ENCODE data around the gene LRIT1. TPM values are rescaled to one million over a fixed set of nuclear protein-coding genes. Genes with fewer than 3 reads are reported as not detected.

LRIT1 gene
- total RNA-seq, 3 donors from 2014 or later (not counting 1 experiment from before 2014, with no cell fraction given) = not detected

DNA sequence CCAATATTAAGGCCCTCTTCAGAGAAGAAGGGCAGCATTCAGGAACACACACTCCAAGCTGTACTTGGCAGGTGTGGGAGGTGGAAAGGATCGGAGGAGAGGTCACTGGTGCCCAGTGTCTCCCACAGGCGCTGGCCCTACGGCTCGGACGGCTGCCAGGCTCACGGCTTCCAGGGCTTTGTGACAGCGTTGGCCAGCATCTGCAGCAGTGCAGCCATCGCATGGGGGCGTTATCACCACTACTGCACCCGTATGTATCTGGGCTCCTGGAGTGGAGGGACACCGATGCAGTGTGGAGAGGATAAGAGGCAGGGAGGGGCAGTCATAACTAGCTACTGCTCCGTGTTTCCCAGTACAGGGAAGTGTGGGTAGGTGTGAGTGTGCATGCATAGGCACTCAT, 7.4 kb upstream of the LRIT1 start:
- H3K27ac Mint-ChIP-seq = no peak overlapping the region
- DNase-seq = no peak

DNA sequence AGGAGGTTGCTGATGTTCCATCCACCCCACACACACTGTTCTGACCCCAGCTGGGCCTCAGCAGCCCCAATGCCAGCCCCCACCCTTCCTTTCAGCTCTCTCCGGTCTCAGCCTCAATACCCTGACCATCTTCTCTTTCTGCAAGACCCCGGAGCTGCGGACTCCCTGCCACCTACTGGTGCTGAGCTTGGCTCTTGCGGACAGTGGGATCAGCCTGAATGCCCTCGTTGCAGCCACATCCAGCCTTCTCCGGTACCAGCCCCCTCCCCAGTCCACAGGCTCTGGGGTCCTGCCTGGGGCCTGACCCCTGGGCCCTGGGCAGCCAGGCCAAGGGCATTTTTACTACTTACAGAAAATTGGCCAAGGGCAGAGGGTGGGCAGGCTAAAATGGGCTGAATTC, 6.2 kb upstream of the LRIT1 start:
- TF ChIP-seq, protein P1, sequence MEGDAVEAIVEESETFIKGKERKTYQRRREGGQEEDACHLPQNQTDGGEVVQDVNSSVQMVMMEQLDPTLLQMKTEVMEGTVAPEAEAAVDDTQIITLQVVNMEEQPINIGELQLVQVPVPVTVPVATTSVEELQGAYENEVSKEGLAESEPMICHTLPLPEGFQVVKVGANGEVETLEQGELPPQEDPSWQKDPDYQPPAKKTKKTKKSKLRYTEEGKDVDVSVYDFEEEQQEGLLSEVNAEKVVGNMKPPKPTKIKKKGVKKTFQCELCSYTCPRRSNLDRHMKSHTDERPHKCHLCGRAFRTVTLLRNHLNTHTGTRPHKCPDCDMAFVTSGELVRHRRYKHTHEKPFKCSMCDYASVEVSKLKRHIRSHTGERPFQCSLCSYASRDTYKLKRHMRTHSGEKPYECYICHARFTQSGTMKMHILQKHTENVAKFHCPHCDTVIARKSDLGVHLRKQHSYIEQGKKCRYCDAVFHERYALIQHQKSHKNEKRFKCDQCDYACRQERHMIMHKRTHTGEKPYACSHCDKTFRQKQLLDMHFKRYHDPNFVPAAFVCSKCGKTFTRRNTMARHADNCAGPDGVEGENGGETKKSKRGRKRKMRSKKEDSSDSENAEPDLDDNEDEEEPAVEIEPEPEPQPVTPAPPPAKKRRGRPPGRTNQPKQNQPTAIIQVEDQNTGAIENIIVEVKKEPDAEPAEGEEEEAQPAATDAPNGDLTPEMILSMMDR (IDR thresholded peaks at IDR 0.05) = no peak
- peaks cover 6 to 14% of the 10 kb centered on the region in 2 donors for H3K27me3 Mint-ChIP-seq (ENCODE audit: low read depth in 2 of 2)
- no peak for DNase-seq

More for the DNA sequence above, 7.4 kb upstream of the LRIT1 start:
- Mint-ChIP-seq H3K4me3 (no peak overlapping the region), H3K4me1 (no peaks in the 10 kb centered on the region), H3K36me3 (no peaks in the 10 kb centered on the region), H3K27me3 (ENCODE audit: low read depth in 2 of 2) (peaks cover 8 to 15% of the 10 kb centered on the region in 2 donors), H3K9me3 (no peaks in the 10 kb centered on the region)
- Histone ChIP-seq H3K27ac (ENCODE audit: low read length) (no peak overlapping the region), H3K36me3 (ENCODE audit: control insufficient read depth, insufficient read depth, low read length) (no peaks in the 10 kb centered on the region), H3K4me3 (ENCODE audit: low read length) (no peak overlapping the region), H3K9me3 (ENCODE audit: control insufficient read depth, insufficient read depth, low read length) (no peaks in the 10 kb centered on the region), H3K4me1 (ENCODE audit: control insufficient read depth, insufficient read depth, low read length) (no peaks in the 10 kb centered on the region), H3K27me3 (ENCODE audit: control insufficient read depth, insufficient read depth, low read length) (no peaks in the 10 kb centered on the region)
- no peak for ATAC-seq
- TF ChIP-seq, protein P1 (IDR thresholded peaks at IDR 0.05) = no peak
- 78% methylated on average over 12 of the region's 12 CpGs for WGBS (ENCODE audit: insufficient coverage)
- intact Hi-C loops (cut with micrococcal nuclease) = no loop called here

DNA sequence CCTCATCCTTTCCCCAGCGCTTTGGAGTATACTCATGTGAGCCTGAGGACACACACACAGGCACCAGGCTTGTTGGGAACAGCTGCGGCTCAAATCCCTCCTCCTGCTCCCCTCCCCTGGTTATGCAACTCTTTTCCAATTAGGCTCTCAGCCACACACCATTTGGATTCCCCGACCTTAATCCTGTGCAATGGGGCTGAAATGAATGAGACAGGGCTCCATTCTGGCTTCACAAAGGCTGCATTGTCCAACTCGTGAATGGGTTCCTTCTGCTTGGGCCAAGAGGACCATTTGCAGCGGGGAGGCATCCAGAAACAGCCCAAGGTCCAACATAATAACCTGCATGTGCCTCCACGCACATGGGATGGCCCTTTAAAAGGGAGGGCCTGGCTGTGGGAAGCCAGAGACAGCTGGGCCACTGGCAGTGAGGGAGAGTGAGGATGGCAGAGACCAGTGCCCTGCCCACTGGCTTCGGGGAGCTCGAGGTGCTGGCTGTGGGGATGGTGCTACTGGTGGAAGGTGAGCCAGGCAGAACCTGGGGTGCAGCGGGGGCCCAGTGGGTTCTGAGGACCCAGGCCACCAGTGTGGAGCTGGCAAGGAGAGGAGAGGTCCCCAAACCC, 3.4 kb upstream of the LRIT1 start, which contains the start of gene RGR:
Gene RGR (plus strand): TSS at position 403 of the 620 bp plus-strand sequence. CDS start 38 bp downstream, at position 441.
- peaks cover 6 to 14% of the 10 kb centered on the region in 2 donors for H3K27me3 Mint-ChIP-seq (ENCODE audit: low read depth in 2 of 2)
- H3K27ac Mint-ChIP-seq = no peak within 1 kb of the TSS
- no peaks in the 10 kb centered on the region for H3K4me1 Mint-ChIP-seq
- Histone ChIP-seq H3K36me3 (ENCODE audit: control insufficient read depth, insufficient read depth, low read length) (no peaks in the 10 kb centered on the region), H3K4me3 (ENCODE audit: low read length) (no peak within 1 kb of the TSS), H3K4me1 (ENCODE audit: control insufficient read depth, insufficient read depth, low read length) (no peaks in the 10 kb centered on the region), H3K9me3 (ENCODE audit: control insufficient read depth, insufficient read depth, low read length) (no peaks in the 10 kb centered on the region), H3K27ac (ENCODE audit: low read length) (no peak within 1 kb of the TSS), H3K27me3 (ENCODE audit: control insufficient read depth, insufficient read depth, low read length) (no peaks in the 10 kb centered on the region)
- 73% methylated on average over 9 of the region's 9 CpGs for WGBS (ENCODE audit: insufficient coverage)
- no peaks in the 10 kb centered on the region for H3K36me3 Mint-ChIP-seq
- H3K4me3 Mint-ChIP-seq = no peak within 1 kb of the TSS
- intact Hi-C loops (cut with micrococcal nuclease) = no loop called here
- TF ChIP-seq, protein P1 (IDR thresholded peaks at IDR 0.05) = no peak
- H3K9me3 Mint-ChIP-seq = no peaks in the 10 kb centered on the region
- DNase-seq (no peak), ATAC-seq (no peak)

More for the DNA sequence above, 6.2 kb upstream of the LRIT1 start:
- H3K27ac Mint-ChIP-seq = no peak overlapping the region
- H3K27ac ChIP-seq (ENCODE audit: low read length) = no peak overlapping the region
- no peaks in the 10 kb centered on the region for H3K4me1 Mint-ChIP-seq
- intact Hi-C loops (cut with micrococcal nuclease) = no loop called here
- no peaks in the 10 kb centered on the region for H3K4me1 ChIP-seq (ENCODE audit: control insufficient read depth, insufficient read depth, low read length)
- ATAC-seq = no peak
- no peaks in the 10 kb centered on the region for H3K9me3 ChIP-seq (ENCODE audit: control insufficient read depth, insufficient read depth, low read length)
- H3K4me3 ChIP-seq (ENCODE audit: low read length) = no peak overlapping the region
- H3K27me3 ChIP-seq (ENCODE audit: control insufficient read depth, insufficient read depth, low read length) = no peaks in the 10 kb centered on the region
- no peaks in the 10 kb centered on the region for H3K9me3 Mint-ChIP-seq
- 77% methylated on average over 6 of the region's 6 CpGs for WGBS (ENCODE audit: insufficient coverage)
- no peak overlapping the region for H3K4me3 Mint-ChIP-seq
- H3K36me3 ChIP-seq (ENCODE audit: control insufficient read depth, insufficient read depth, low read length) = no peaks in the 10 kb centered on the region
- H3K36me3 Mint-ChIP-seq = no peaks in the 10 kb centered on the region

DNA sequence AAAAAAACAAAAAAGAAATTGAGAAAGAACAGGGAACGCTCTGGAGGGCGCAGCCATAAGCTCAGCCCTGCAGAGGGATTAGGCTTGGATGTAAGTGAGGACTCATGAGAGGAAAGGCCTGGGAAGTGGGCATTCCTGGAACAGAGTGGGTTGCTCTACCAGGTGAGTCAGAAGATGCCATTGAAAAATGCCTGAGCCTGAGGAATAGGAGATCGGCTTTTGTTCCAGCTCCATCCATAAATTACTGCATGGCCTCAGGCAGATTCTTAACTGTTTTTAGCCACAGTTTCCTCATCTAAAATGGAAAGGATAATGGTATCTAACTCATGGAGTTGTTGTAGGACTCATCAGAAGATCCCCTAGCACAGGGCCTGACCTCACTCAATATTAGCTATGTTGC, 2.4 kb upstream of the LRIT1 start:
- Mint-ChIP-seq H3K36me3 (no peaks in the 10 kb centered on the region), H3K4me3 (no peak overlapping the region), H3K27me3 (ENCODE audit: low read depth in 2 of 2) (peaks cover 6 to 18% of the 10 kb centered on the region in 2 donors), H3K27ac (no peak overlapping the region), H3K4me1 (no peaks in the 10 kb centered on the region), H3K9me3 (no peaks in the 10 kb centered on the region)
- H3K9me3 ChIP-seq (ENCODE audit: control insufficient read depth, insufficient read depth, low read length) = no peaks in the 10 kb centered on the region
- WGBS (ENCODE audit: insufficient coverage) = 82% methylated on average over 3 of the region's 3 CpGs
- intact Hi-C loops (cut with micrococcal nuclease) = no loop called here
- TF ChIP-seq, protein P1 (IDR thresholded peaks at IDR 0.05) = no peak
- H3K4me3 ChIP-seq (ENCODE audit: low read length) = no peak overlapping the region
- no peak overlapping the region for H3K27ac ChIP-seq (ENCODE audit: low read length)
- DNase-seq (no peak), ATAC-seq (no peak)
- H3K4me1 ChIP-seq (ENCODE audit: control insufficient read depth, insufficient read depth, low read length) = no peaks in the 10 kb centered on the region
- H3K36me3 ChIP-seq (ENCODE audit: control insufficient read depth, insufficient read depth, low read length) = no peaks in the 10 kb centered on the region
- H3K27me3 ChIP-seq (ENCODE audit: control insufficient read depth, insufficient read depth, low read length) = no peaks in the 10 kb centered on the region
